HG03520 (cell line): Measurements from ENCODE around the gene CIAO2A.
"Not testable (repeated sequence)": the region's sequence is repeated elsewhere in the genome, so short reads cannot be mapped to it uniquely, and the experiment has no call there.

Experiments
- ATAC-seq: cut with Tn5 transposase; IDR thresholded peaks from one replicate; pipeline ENCODE4 v1.9.1; 2021; ENCODE audit warnings: mild to moderate bottlenecking, moderate library complexity; ENCODE audit not compliant: unreplicated experiment

Gene CIAO2A

GRCh38 chr15:64072812-64073211 is 20.8 kb downstream of the CIAO2A start:
- ATAC-seq = no peak

DNA sequence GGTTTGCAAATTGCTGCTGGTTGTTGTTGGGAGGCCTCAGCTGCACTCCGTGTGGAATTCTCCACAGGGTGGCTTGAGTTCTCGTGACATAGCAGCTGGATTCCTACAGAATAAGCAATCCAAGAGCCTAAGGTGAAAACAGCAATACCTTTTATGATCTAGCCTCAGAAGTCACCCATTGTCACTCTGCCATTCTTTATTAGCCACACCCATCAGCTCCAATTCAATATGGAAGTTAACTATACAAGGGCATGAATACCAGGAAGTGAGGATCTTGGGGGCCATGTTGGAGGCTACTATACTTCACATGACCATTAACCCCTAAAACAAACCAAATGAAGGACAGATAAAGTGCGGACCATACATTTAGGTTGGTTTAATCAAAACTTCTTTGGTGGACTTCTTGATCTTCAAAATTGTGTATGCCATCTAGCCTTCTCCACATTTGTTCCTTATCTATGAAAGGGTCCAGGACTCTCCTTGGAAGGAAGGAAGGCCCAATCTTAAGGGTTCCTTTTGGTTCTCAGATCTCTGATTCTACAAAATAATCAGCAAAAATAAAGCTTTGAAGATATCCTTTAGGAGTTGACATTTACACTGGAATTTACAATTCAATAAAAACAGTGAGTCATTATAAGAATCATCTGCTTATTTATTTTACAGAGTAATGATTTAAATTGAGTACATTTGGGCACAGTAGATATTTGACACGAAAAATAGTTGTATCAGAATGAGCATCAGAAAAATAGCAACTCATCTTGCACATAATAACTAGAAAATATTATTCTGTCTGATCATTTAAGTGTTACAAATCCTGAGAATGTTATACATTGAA is 21.5 kb downstream of the CIAO2A start:
- no peak for ATAC-seq

DNA sequence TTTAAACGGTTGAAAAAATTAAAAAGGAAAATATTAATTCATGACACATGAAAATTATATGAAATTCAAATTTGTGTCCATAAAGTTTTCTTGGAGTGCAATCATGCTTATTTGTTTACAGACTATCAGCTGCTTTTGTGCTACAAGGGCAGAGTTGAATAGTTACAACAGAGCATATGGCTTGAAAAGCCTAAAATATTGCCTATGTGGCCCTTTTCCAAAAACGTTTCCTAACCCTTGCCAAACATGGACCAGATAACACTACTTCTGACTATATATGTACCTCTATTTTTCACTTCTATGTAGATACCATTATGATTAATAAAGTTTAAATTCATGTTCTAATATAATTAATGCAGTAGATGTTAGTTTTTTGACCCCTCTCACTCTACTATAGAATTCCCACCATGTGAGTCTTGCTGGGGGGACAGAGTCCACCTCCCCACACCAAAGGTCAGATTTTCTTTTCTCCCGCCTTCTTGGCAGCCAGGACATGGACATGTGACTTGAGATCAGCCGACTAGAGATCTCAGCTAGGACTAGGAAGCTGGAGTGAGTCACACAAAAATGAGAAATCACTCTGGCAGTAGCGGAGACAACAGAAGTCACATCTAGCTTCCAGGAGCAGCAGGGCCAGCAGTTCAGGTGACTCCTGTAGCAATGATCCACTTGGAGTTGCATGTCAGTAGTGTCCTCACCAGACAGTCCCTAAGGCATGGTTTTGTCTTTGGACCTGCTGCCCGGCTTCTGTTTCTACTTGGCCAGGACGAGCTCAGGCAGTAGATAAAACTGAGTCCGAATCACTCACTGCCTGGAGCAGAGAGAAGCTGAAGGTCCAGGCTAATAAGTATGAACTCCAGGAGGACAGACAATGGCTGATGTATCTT is 22.4 kb downstream of the CIAO2A start:
- ATAC-seq = no peak

GRCh38 chr15:64070106-64070505 is 23.5 kb downstream of the CIAO2A start:
- no peak for ATAC-seq

GRCh38 chr15:64068133-64068532 is 25.5 kb downstream of the CIAO2A start:
- no peak for ATAC-seq

- ATAC-seq = no peak
Measured at GRCh38 chr15:64067564-64068030, 26.0 kb downstream of the CIAO2A start.

- no peak for ATAC-seq
Measured at GRCh38 chr15:64066451-64066850, 27.2 kb downstream of the CIAO2A start.

DNA sequence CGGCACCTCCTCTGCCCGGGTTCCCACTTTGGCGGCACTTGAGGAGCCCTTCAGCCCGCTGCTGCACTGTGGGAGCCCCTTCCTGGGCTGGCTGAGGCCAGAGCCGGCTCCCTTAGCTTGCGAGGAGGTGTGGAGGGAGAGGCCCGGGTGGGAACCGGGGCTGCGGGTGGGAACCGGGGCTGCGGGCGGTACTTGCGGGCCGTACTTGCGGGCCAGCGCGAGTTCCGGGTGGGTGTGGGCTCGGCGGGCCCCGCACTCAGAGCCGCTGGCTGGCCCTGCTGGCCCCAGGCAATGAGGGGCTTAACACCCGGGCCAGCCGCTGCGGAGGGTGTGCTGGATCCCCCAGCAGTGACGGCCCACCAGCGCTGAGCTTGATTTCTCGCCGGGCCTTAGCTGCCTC is 32.9 kb downstream of the CIAO2A start:
- ATAC-seq = no peak

GRCh38 chr15:64059104-64059503 is 34.5 kb downstream of the CIAO2A start:
- ATAC-seq = not testable (repeated sequence)

DNA sequence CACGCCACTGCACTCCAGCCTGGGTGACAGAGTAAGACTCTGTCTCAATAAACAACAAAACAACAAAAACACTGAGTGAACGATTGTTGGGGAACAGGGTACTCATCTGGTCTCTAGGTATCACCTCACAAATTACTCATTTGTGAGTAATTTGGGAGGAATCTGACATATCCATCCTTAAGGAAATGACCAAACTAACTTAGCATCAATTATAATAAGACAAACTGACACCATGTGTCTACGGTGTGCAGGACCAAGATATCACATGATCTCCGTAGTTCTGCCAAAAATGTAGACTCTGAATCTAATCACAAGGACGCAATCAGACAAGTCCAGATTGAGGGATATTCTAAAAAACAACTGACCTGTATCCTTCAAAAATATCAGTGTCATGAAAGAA is 35.4 kb downstream of the CIAO2A start:
- ATAC-seq = no peak

DNA sequence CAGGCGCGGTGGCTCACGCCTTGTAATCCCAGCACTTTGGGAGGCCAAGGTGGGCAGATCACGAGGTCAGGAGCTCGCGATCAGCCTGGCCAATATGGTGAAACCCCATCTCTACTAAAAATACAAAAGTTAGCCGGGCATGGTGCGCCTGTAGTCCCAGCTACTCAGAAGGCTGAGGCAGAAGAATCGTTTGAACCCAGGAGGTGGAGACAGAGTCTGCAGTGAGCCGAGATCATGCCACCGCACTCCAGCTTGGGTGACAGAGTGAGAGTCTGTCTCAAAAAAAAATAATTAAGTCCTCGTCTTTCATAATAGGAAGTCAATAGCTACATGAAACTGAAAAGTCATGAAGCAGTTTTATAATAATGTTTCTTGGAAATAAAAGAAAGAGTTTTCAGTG is 40.0 kb downstream of the CIAO2A start:
- ATAC-seq = not testable (repeated sequence)

DNA sequence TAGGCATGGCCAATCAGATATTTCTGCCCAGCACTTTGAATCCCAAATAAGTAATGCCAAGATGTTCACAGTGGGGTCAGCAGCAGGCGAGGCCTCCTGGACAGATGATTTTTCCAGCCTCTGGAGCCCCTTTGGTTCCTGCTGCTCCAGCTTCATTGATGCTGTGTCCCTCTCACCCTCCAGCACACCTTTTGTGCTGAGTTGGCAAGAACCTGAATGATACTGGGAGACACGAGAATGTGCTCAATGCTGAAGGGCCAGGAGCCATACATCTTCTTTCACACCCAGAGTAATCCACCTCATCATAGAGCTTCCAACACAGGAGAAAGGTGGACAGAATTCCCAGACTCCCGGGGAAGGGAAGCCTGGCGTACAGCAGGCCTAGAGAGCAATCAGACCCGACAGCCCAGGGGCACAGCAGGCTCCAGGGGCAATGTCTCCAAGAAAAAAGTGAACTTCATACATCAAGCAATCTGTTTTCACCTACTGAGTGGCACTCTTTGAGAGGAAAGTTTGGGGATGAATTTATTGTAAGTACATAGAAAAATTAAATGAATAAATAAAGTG is 40.6 kb downstream of the CIAO2A start:
- no peak for ATAC-seq

- no peak for ATAC-seq
Measured at GRCh38 chr15:64051407-64052259, 42.0 kb downstream of the CIAO2A start.

GRCh38 chr15:64051093-64051402 is 42.6 kb downstream of the CIAO2A start:
- ATAC-seq = no peak

DNA sequence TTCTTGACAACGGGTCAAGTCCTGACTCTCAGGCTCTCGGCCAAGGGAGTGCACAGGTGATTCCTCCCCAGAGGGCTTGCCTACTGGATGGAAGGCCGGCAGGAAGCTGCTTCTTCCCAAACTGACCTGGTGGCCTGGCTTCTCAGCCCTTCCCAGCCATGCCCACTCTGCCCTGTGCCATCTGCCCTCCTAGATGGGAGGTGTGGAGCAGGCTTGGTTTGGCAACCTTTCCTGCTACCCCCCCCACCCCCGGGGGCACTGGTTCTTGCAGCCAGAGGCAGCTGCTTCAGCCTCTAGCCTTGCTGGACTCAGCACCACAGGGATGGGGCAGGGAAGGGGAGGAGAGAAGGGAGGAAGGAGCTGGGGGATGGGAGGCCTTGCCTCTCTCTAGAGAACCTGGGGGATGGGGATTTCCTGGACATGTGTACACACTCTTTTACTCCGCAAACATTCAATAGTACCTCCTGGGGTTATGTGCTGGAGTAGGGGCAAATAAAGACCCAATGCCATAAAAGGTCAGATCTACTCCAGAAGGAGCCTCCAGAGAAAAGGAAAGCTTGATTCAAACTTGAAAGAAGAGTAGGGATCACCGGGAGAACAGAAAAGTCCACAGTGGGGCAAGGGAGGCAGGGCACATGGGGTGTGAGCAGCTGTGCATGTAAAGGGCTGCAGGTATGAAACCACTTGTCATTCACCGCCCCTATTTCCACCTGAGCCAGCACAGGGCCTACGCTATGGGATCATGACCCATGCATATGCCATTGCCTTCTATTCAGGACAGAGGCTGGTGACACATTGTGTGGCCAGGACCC is 43.2 kb downstream of the CIAO2A start:
- no peak for ATAC-seq

GRCh38 chr15:64048781-64049460 is 44.7 kb downstream of the CIAO2A start:
- ATAC-seq = no peak

DNA sequence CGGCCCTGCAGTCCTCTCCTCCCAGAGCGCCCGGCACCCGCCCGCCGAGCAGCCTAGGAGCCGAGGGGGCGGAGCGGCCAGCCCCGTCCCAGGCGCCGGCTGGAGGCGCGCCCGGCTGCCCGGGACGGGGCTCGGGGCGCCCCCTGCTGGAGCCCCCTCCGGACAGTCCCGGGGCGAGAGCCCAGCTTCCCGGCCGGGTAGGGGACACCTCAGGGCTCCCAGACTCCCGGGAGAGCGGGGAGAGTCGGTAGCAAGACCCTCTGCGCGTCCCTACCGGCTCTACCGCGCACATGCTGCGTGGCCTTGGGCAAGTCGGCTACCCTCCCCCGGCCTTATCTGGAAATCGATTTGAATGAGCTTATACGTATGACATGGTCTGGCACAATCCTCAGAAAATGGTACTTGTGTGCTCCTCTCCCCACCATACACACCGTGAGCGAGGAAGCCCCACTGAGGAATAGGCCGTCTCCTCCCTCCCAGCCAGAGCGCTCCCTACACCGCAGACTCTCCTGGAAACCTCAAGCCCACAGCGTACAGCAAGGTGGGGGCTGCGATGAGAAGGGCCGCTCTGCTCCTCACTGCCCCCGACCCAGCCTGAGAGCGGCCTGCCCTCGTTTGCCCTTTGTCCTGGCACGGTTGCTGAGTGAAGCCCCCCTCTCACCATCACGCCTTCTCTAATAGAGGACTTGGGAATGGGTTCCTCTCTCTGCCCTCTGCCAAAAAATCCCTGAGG is 47.1 kb downstream of the CIAO2A start, which contains the start of gene DAPK2:
TSS of gene DAPK2 (minus strand) at position 65 of the 733 bp plus-strand sequence. CDS start 6,224 bp downstream, outside the sequence.
- ATAC-seq = no peak

DNA sequence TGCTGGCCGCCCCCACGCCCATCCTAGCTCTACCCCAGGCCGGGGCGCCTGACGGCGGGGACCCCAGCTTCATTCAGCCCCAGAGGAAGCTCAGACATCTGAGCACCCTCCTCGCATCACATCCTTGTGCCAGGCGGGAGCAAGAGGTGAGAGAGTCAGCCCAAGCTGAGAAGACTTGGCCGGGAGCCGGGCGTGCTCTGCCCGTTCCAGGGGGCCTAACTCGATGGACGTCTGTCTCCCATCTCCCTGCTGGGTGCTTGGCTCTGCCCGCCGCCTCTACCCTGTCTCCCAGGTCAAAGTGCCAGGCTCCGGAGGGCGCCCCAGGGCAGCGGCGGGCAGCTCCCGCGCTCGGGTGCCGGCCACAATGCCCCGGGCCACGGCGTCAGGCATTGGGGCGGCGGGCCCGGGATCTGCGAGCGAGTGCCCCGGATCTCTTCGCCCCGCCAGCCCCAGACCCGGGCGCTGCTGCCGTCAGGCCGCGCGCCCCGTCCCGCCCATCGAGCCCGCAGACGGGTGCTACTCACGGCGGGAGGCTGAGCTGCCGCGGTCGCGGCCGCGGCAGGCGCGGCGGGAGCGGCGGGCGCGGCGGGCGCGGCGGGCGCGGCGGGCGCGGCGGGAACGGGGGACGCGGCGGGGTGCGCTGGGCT is 47.7 kb downstream of the CIAO2A start:
- no peak for ATAC-seq
